SK-N-SH (cell line): Measurements from ENCODE around the gene OXER1. TPM values are rescaled to one million over a fixed set of nuclear protein-coding genes. Genes with fewer than 3 reads are reported as not detected.

ENCODE experiments used
- CTCF ChIA-PET: fragments of 300-600, 350-600 bp; formaldehyde crosslinking; extraction: SDS; loops from one replicate; lab custom pipeline; 2021; lab: Yijun Ruan, JAX
- POLR2A ChIA-PET: fragments of 350-600 bp; sonication (Branson Sonifier 250); formaldehyde crosslinking; extraction: SDS; loops from one replicate; lab custom pipeline; 2020; ENCODE audit warnings: antibody characterized with exemption, inconsistent platforms; lab: Yijun Ruan, JAX
- DNase-seq: peaks from one replicate; pipeline ENCODE4 v3.0.0; 2012
- H2AFZ ChIP-seq: fragments of 200-600 bp; sonication (generic); 2 replicates; pipeline ENCODE4 v1.8.1; 2016; ENCODE audit warnings: antibody characterized with exemption, mild to moderate bottlenecking, low read depth
- H3F3A ChIP-seq: fragments of 200-600 bp; sonication (generic); replicated peaks from 2 replicates; pipeline ENCODE3; 2016; ENCODE audit warnings: antibody characterized with exemption, mild to moderate bottlenecking; ENCODE audit not compliant: insufficient read depth
- H3K27ac ChIP-seq, 2 experiments: fragments of 200-500 bp in 1 of 2; fragments of 200-600 bp in 1 of 2; sonication (Bioruptor generic) in 1 of 2; sonication (generic), shearing (Covaris generic) in 1 of 2; 2 replicates each; pipeline versions ENCODE4 v1.5.1 to v1.6.1; 2014 to 2016; ENCODE audit warnings: low read depth in 2 of 2, inconsistent platforms in 1 of 2, low read length in 1 of 2, mild to moderate bottlenecking in 1 of 2, mixed read lengths in 1 of 2
- H3K27me3 ChIP-seq: fragments of 200-600 bp; sonication (generic), shearing (Covaris generic); 2 replicates; pipeline ENCODE4 v1.6.1; 2016; ENCODE audit warnings: mixed run types; ENCODE audit not compliant: insufficient read depth
- H3K36me3 ChIP-seq, 2 experiments: fragments of 200-500 bp in 1 of 2; fragments of 200-600 bp in 1 of 2; sonication (Bioruptor generic) in 1 of 2; sonication (generic) in 1 of 2; replicated peaks in 1 of 2; 2 replicates each; pipeline versions ENCODE3 to v1.5.1; 2014 to 2016; ENCODE audit warnings: low read length in 1 of 2, mild to moderate bottlenecking in 1 of 2; ENCODE audit not compliant: insufficient read depth in 2 of 2, control insufficient read depth in 1 of 2
- H3K4me1 ChIP-seq, 2 experiments: fragments of 200-500 bp in 1 of 2; fragments of 200-600 bp in 1 of 2; sonication (Bioruptor generic) in 1 of 2; sonication (generic), shearing (Covaris generic) in 1 of 2; 2 replicates each; pipeline versions ENCODE4 v1.5.1 to v1.6.1; 2014 to 2016; ENCODE audit warnings: low read depth in 1 of 2, low read length in 1 of 2, mixed run types in 1 of 2; ENCODE audit not compliant: insufficient read depth in 2 of 2, control insufficient read depth in 1 of 2
- H3K4me2 ChIP-seq: fragments of 200-600 bp; sonication (generic), shearing (Covaris generic); 2 replicates; pipeline ENCODE4 v1.6.1; 2017; ENCODE audit warnings: mixed run types
- H3K4me3 ChIP-seq, 2 experiments: fragments of 200-500 bp in 1 of 2; fragments of 200-600 bp in 1 of 2; sonication (Bioruptor generic) in 1 of 2; sonication (generic), shearing (Covaris generic) in 1 of 2; 2 replicates each; pipeline versions ENCODE4 v1.5.1 to v1.8.1; 2014 to 2016; ENCODE audit warnings: low read depth in 2 of 2, inconsistent platforms in 1 of 2, low read length in 1 of 2, mild to moderate bottlenecking in 1 of 2, mixed read lengths in 1 of 2, moderate library complexity in 1 of 2
- H3K79me2 ChIP-seq: fragments of 200-600 bp; sonication (generic); 2 replicates; pipeline ENCODE4 v1.8.1; 2017; ENCODE audit warnings: mild to moderate bottlenecking; ENCODE audit not compliant: insufficient read depth
- H3K9ac ChIP-seq: fragments of 200-600 bp; sonication (generic); 2 replicates; pipeline ENCODE4 v1.6.1; 2017; ENCODE audit warnings: mixed run types
- H3K9me2 ChIP-seq: fragments of 200-600 bp; sonication (generic); 2 replicates; pipeline ENCODE4 v1.6.1; 2017; ENCODE audit warnings: mixed run types
- H3K9me3 ChIP-seq: fragments of 200-600 bp; sonication (generic); 2 replicates; pipeline ENCODE4 v1.6.1; 2017; ENCODE audit warnings: mixed run types, mild to moderate bottlenecking, moderate library complexity
- H4K20me1 ChIP-seq: fragments of 200-600 bp; sonication (generic); 2 replicates; pipeline ENCODE4 v1.6.1; 2017; ENCODE audit warnings: mild to moderate bottlenecking, mixed run types; ENCODE audit not compliant: insufficient read depth
- CHD2 ChIP-seq: fragments of 150-350 bp; IDR thresholded peaks from 2 replicates; pipeline ENCODE4 v1.6.1; 2018; ENCODE audit warnings: low read length; ENCODE audit not compliant: partially characterized antibody
- FOSL2 ChIP-seq: IDR thresholded peaks from 2 replicates; pipeline ENCODE4 v1.4.0; 2012; ENCODE audit warnings: low read depth, mild to moderate bottlenecking, moderate library complexity, borderline replicate concordance
- FOXJ3 ChIP-seq: sonication (generic); formaldehyde crosslinking; IDR thresholded peaks from 2 replicates; pipeline ENCODE4 v1.5.1; 2020; ENCODE audit warnings: mild to moderate bottlenecking, missing genetic modification reagents
- GABPA ChIP-seq: IDR thresholded peaks from 2 replicates; pipeline ENCODE4 v1.4.0; 2012; ENCODE audit warnings: low read depth, mild to moderate bottlenecking
- GATA2 ChIP-seq: sonication (generic); formaldehyde crosslinking; IDR thresholded peaks from 2 replicates; pipeline ENCODE4 v1.5.0; 2020; ENCODE audit warnings: mild to moderate bottlenecking, missing genetic modification reagents
- MAX ChIP-seq: IDR thresholded peaks from 2 replicates; pipeline ENCODE4 v1.4.0; 2012; ENCODE audit warnings: low read depth
- MXI1 ChIP-seq: IDR thresholded peaks from 2 replicates; pipeline ENCODE4 v1.6.1; 2012; ENCODE audit warnings: mild to moderate bottlenecking, low read depth, low read length, improper control_type of control experiment
- NFIC ChIP-seq: IDR thresholded peaks from 2 replicates; pipeline ENCODE4 v1.4.0; 2012; ENCODE audit warnings: borderline replicate concordance
- NRF1 ChIP-seq: IDR thresholded peaks from 2 replicates; pipeline ENCODE4 v1.6.1; 2012; ENCODE audit warnings: low read depth, mild to moderate bottlenecking, low read length
- POLR2AphosphoS5 ChIP-seq: IDR thresholded peaks from 2 replicates; pipeline ENCODE4 v1.6.1; 2012; ENCODE audit warnings: low read depth, low read length
- RAD21 ChIP-seq: IDR thresholded peaks from 2 replicates; pipeline ENCODE4 v1.6.1; 2012; ENCODE audit warnings: mild to moderate bottlenecking, low read length
- RCOR1 ChIP-seq: fragments of 150-350 bp; IDR thresholded peaks from 2 replicates; pipeline ENCODE4 v1.6.1; 2017; ENCODE audit warnings: antibody characterized with exemption, low read length
- TEAD4 ChIP-seq: IDR thresholded peaks from 2 replicates; pipeline ENCODE4 v1.4.0; 2012; ENCODE audit warnings: mild to moderate bottlenecking, borderline replicate concordance; ENCODE audit not compliant: insufficient read depth
- USF2 ChIP-seq: fragments of 150-350 bp; IDR thresholded peaks from 2 replicates; pipeline ENCODE4 v1.6.1; 2017; ENCODE audit warnings: antibody characterized with exemption, low read length, low read depth, borderline replicate concordance
- YY1 ChIP-seq: IDR thresholded peaks from 2 replicates; pipeline ENCODE4 v1.4.0; 2012; ENCODE audit warnings: low read depth, mild to moderate bottlenecking
- ZBTB33 ChIP-seq: IDR thresholded peaks from 2 replicates; pipeline ENCODE4 v1.4.0; 2012; ENCODE audit warnings: low read depth, borderline replicate concordance
- WGBS: methylation state at CpG from one replicate; pipeline ENCODE4 v1.1.6; 2017; ENCODE audit warnings: low lambda C conversion rate; 5-methylcytosine and 5-hydroxymethylcytosine counted together
- polyA plus RNA-seq, 3 experiments: library from polyadenylated mRNA; depleted of rRNA; stranded (reverse); fragments of >200 nt; gene quantifications; 2 replicates each; pipeline ENCODE4 v1.2.3, GENCODE V29; 2012
- TF ChIP-seq, protein P1 (sequence below): IDR thresholded peaks from 2 replicates; pipeline ENCODE4 v1.6.1; 2012; ENCODE audit warnings: mild to moderate bottlenecking, low read depth, low read length, moderate library complexity

OXER1 gene
- polyA plus RNA-seq, 1 of the 3 experiments (the other 2 are of a cell fraction) = not detected

- Histone ChIP-seq H2AFZ (no peak overlapping the region), H3K9me2 (no peaks in the 10 kb centered on the region), H3F3A (no peaks in the 10 kb centered on the region), H4K20me1 (no peaks in the 10 kb centered on the region), H3K36me3 (no peaks in the 10 kb centered on the region), H3K27ac (no peak overlapping the region), H3K27me3 (no peaks in the 10 kb centered on the region), H3K4me3 (no peak overlapping the region), H3K79me2 (no peaks in the 10 kb centered on the region), H3K9ac (no peak overlapping the region), H3K4me1 (peaks cover 0 to 27% of the 10 kb centered on the region in 2 experiments; a peak in 1 of 4 replicates), H3K4me2 (no peak overlapping the region), H3K9me3 (no peaks in the 10 kb centered on the region)
- WGBS = 91% methylated on average over 1 of the region's 1 CpG
- CTCF ChIA-PET = interaction anchor here (0.7 to 3.2 kb wide), 5 partner anchors 11 to 263 kb away, joined by 3 to 19 read pairs (median 4); no protein-coding TSS in a partner anchor
- POLR2A ChIA-PET = no interaction called here
- no peak for DNase-seq
- no peak for TF ChIP-seq MXI1
- no peak for TF ChIP-seq YY1
- TF ChIP-seq NFIC = no peak
- no peak for TF ChIP-seq NRF1
- TF ChIP-seq MAX = no peak
- no peak for TF ChIP-seq GABPA
- TF ChIP-seq FOSL2 = no peak
- no peak for TF ChIP-seq USF2
- TF ChIP-seq POLR2AphosphoS5 = no peak
- TF ChIP-seq CHD2 = no peak
- TF ChIP-seq TEAD4 = no peak
- TF ChIP-seq FOXJ3 (CRISPR knock-in tag) = no peak
These were observed 5.2 kb downstream of the OXER1 start for GRCh38 chr2:42758751-42759150.

GRCh38 chr2:42757981-42758740, 5.8 kb downstream of the OXER1 start:
- Histone ChIP-seq H3K36me3 (no peaks in the 10 kb centered on the region), H3K27me3 (no peaks in the 10 kb centered on the region), H2AFZ (no peak overlapping the region), H4K20me1 (no peaks in the 10 kb centered on the region), H3K79me2 (no peaks in the 10 kb centered on the region), H3K9me3 (no peaks in the 10 kb centered on the region), H3K27ac (no peak overlapping the region), H3K9ac (no peak overlapping the region), H3K4me1 (peaks cover 0 to 33% of the 10 kb centered on the region in 2 experiments; a peak in 1 of 4 replicates), H3F3A (no peaks in the 10 kb centered on the region), H3K4me3 (no peak overlapping the region), H3K4me2 (no peak overlapping the region), H3K9me2 (no peaks in the 10 kb centered on the region)
- ChIA-PET CTCF (interaction anchor here (0.6 to 3.2 kb wide), 7 partner anchors 12 to 1163 kb away, joined by 3 to 19 read pairs (median 3); no protein-coding TSS in a partner anchor), POLR2A (no interaction called here)
- DNase-seq = no peak
- TF ChIP-seq USF2 = no peak
- no peak for TF ChIP-seq RCOR1
- TF ChIP-seq ZBTB33 = no peak
- TF ChIP-seq, protein P1, sequence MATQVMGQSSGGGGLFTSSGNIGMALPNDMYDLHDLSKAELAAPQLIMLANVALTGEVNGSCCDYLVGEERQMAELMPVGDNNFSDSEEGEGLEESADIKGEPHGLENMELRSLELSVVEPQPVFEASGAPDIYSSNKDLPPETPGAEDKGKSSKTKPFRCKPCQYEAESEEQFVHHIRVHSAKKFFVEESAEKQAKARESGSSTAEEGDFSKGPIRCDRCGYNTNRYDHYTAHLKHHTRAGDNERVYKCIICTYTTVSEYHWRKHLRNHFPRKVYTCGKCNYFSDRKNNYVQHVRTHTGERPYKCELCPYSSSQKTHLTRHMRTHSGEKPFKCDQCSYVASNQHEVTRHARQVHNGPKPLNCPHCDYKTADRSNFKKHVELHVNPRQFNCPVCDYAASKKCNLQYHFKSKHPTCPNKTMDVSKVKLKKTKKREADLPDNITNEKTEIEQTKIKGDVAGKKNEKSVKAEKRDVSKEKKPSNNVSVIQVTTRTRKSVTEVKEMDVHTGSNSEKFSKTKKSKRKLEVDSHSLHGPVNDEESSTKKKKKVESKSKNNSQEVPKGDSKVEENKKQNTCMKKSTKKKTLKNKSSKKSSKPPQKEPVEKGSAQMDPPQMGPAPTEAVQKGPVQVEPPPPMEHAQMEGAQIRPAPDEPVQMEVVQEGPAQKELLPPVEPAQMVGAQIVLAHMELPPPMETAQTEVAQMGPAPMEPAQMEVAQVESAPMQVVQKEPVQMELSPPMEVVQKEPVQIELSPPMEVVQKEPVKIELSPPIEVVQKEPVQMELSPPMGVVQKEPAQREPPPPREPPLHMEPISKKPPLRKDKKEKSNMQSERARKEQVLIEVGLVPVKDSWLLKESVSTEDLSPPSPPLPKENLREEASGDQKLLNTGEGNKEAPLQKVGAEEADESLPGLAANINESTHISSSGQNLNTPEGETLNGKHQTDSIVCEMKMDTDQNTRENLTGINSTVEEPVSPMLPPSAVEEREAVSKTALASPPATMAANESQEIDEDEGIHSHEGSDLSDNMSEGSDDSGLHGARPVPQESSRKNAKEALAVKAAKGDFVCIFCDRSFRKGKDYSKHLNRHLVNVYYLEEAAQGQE = no peak
- TF ChIP-seq TEAD4 = no peak
- TF ChIP-seq GATA2 = no peak
- no peak for TF ChIP-seq RAD21
- 74% methylated on average over 4 of the region's 4 CpGs for WGBS
